Fibroblast of lung (primary cell): ENCODE data around the gene FBLL1. TPM values are rescaled to one million over a fixed set of nuclear protein-coding genes. Genes with fewer than 3 reads are reported as not detected.
"Not testable (repeated sequence)": the region's sequence is repeated elsewhere in the genome, so short reads cannot be mapped to it uniquely, and the experiment has no call there.

ENCODE experiments used
- DNase-seq, 2 donors: peaks; one replicate each; pipeline versions ENCODE4 v3.0.0 to v3.0.0-alpha.2; 2010; ENCODE audit warnings: low read depth in 2 of 2
- H2AFZ ChIP-seq: 2 replicates; pipeline ENCODE4 v1.5.1; 2012; ENCODE audit warnings: low read length, control low read depth, inconsistent platforms
- H3K27ac ChIP-seq: 2 replicates; pipeline ENCODE4 v1.5.1; 2011; ENCODE audit warnings: low read length, control low read depth; ENCODE audit not compliant: insufficient read depth
- H3K27me3 ChIP-seq: 2 replicates; pipeline ENCODE4 v1.5.1; 2011; ENCODE audit warnings: mild to moderate bottlenecking, low read length; ENCODE audit not compliant: control insufficient read depth, insufficient read depth
- H3K36me3 ChIP-seq: 2 replicates; pipeline ENCODE4 v1.5.1; 2011; ENCODE audit warnings: low read length; ENCODE audit not compliant: control insufficient read depth, insufficient read depth
- H3K4me1 ChIP-seq: 2 replicates; pipeline ENCODE4 v1.5.1; 2011; ENCODE audit warnings: low read length; ENCODE audit not compliant: control insufficient read depth, insufficient read depth; ENCODE audit errors: extremely low read depth
- H3K4me2 ChIP-seq: 2 replicates; pipeline ENCODE4 v1.5.1; 2011; ENCODE audit warnings: low read length, control low read depth; ENCODE audit not compliant: insufficient read depth; ENCODE audit errors: extremely low read depth
- H3K4me3 ChIP-seq, 4 experiments: fragments of 200-600 bp in 1 of 4; sonication (generic) in 1 of 4; replicated peaks in 1 of 4; 2 replicates each; pipeline ENCODE4 v1.5.1; 2011 to 2016; ENCODE audit warnings: low read length in 4 of 4, low read depth in 3 of 4, mild to moderate bottlenecking in 3 of 4, control low read depth in 2 of 4, inconsistent platforms in 1 of 4, mixed read lengths in 1 of 4; ENCODE audit not compliant: insufficient read depth in 1 of 4; ENCODE audit errors: control extremely low read depth in 1 of 4
- H3K79me2 ChIP-seq: 2 replicates; pipeline ENCODE4 v1.5.1; 2012; ENCODE audit warnings: mild to moderate bottlenecking, low read length, inconsistent platforms; ENCODE audit not compliant: control insufficient read depth, insufficient read depth
- H3K9ac ChIP-seq: 2 replicates; pipeline ENCODE4 v1.5.1; 2011; ENCODE audit warnings: mild to moderate bottlenecking, low read length, control low read depth; ENCODE audit not compliant: insufficient read depth
- H3K9me3 ChIP-seq: 2 replicates; pipeline ENCODE4 v1.5.1; 2012; ENCODE audit warnings: low read depth, low read length; ENCODE audit not compliant: control insufficient read depth, insufficient read depth
- H4K20me1 ChIP-seq: 2 replicates; pipeline ENCODE4 v1.5.1; 2011; ENCODE audit warnings: low read length; ENCODE audit not compliant: control insufficient read depth, insufficient read depth; ENCODE audit errors: extremely low read depth
- CTCF ChIP-seq, 2 donors: IDR thresholded peaks in 1 of 2; conservative IDR thresholded peaks in 1 of 2; 1 replicate in 1 of 2; 2 replicates in 1 of 2; pipeline ENCODE4 v1.5.1; 2011 to 2012; ENCODE audit warnings: low read length in 2 of 2, control low read depth in 1 of 2, inconsistent platforms in 1 of 2, low read depth in 1 of 2, mild to moderate bottlenecking in 1 of 2
- EZH2 ChIP-seq: IDR thresholded peaks from 2 replicates; pipeline ENCODE4 v1.5.1; 2012; ENCODE audit warnings: low read length, control low read depth, mild to moderate bottlenecking; ENCODE audit errors: missing control alignments
- polyA plus RNA-seq, 2 donors: library from polyadenylated mRNA; depleted of rRNA in 1 of 2; stranded (reverse) in 1 of 2; unstranded in 1 of 2; fragments of >200 nt; gene quantifications; 2 replicates each; pipeline ENCODE4 v1.2.1, GENCODE V29; 2011 to 2012; ENCODE audit warnings: missing spikeins in 1 of 2
- total RNA-seq: library from RNA; depleted of rRNA; stranded (reverse); fragments of >200 nt; gene quantifications from 2 replicates; pipeline ENCODE4 v1.2.1, GENCODE V29; 2014

The FBLL1 gene
- total and polyA plus RNA-seq, 2 donors (not counting 1 experiment from before 2014, with no cell fraction given): 0.16 to 0.66 TPM

- Histone ChIP-seq H3K4me1 (no peaks in the 10 kb centered on the region), H3K9me3 (no peaks in the 10 kb centered on the region), H4K20me1 (no peaks in the 10 kb centered on the region), H3K79me2 (no peaks in the 10 kb centered on the region), H3K27me3 (peaks cover 26% of the 10 kb centered on the region), H3K27ac (no peak overlapping the region), H3K4me2 (no peak overlapping the region), H3K4me3 (no peak overlapping the region), H3K9ac (no peak overlapping the region), H2AFZ (no peak overlapping the region), H3K36me3 (no peaks in the 10 kb centered on the region)
- TF ChIP-seq CTCF (conservative IDR thresholded peaks at IDR 0.05 in 1 of 2, IDR thresholded peaks at IDR 0.05 in 1 of 2; ENCODE audit: low read depth in 1 of 2, low read length in 2 of 2): no peak
- no peak for TF ChIP-seq EZH2
- DNase-seq: peak in 1 of 2 donors; percentile 32
Observed at GRCh38 chr5:168530621-168531150, 1.6 kb downstream of the FBLL1 start.

GRCh38 chr5:168531191-168531590, 2.1 kb downstream of the FBLL1 start:
- H3K4me1 ChIP-seq: no peaks in the 10 kb centered on the region
- H3K9ac ChIP-seq: no peak overlapping the region
- no peak overlapping the region for H2AFZ ChIP-seq
- H3K4me2 ChIP-seq: no peak overlapping the region
- H4K20me1 ChIP-seq: no peaks in the 10 kb centered on the region
- H3K27ac ChIP-seq: no peak overlapping the region
- no peaks in the 10 kb centered on the region for H3K9me3 ChIP-seq
- peaks cover 26% of the 10 kb centered on the region for H3K27me3 ChIP-seq
- no peaks in the 10 kb centered on the region for H3K36me3 ChIP-seq
- H3K4me3 ChIP-seq: no peak overlapping the region
- no peaks in the 10 kb centered on the region for H3K79me2 ChIP-seq
- no peak for DNase-seq
- TF ChIP-seq EZH2 (peak; percentile 46), CTCF (conservative IDR thresholded peaks at IDR 0.05 in 1 of 2, IDR thresholded peaks at IDR 0.05 in 1 of 2; ENCODE audit: low read depth in 1 of 2, low read length in 2 of 2) (no peak)

GRCh38 chr5:168531987-168532864, 3.1 kb downstream of the FBLL1 start:
- TF ChIP-seq CTCF (conservative IDR thresholded peaks at IDR 0.05 in 1 of 2, IDR thresholded peaks at IDR 0.05 in 1 of 2; ENCODE audit: low read depth in 1 of 2, low read length in 2 of 2): no peak
- Histone ChIP-seq H2AFZ (no peak overlapping the region), H3K9me3 (no peaks in the 10 kb centered on the region), H3K4me1 (no peaks in the 10 kb centered on the region), H3K36me3 (no peaks in the 10 kb centered on the region), H3K9ac (no peak overlapping the region), H3K27ac (no peak overlapping the region), H3K79me2 (no peaks in the 10 kb centered on the region), H3K4me3 (no peak overlapping the region), H3K27me3 (peaks cover 26% of the 10 kb centered on the region), H4K20me1 (no peaks in the 10 kb centered on the region), H3K4me2 (no peak overlapping the region)
- no peak for DNase-seq

- H2AFZ ChIP-seq: not testable (repeated sequence)
Observed at GRCh38 chr5:168534351-168534750, 5.2 kb downstream of the FBLL1 start.

More at GRCh38 chr5:168534351-168534750, 5.2 kb downstream of the FBLL1 start:
- not testable (repeated sequence) for H3K36me3 ChIP-seq, DNase-seq, H3K9me3 ChIP-seq, H3K4me1 ChIP-seq, H3K9ac ChIP-seq, H4K20me1 ChIP-seq, H3K4me3 ChIP-seq, H3K4me2 ChIP-seq, H3K27ac ChIP-seq, H3K79me2 ChIP-seq
- H3K27me3 ChIP-seq: peaks cover 21% of the 10 kb centered on the region
